Measurements from ENCODE around the gene SEMA5B. TPM values are rescaled to one million over a fixed set of nuclear protein-coding genes. Genes with fewer than 3 reads are reported as not detected.

The SEMA5B gene
- total RNA-seq, 1 experiment from 2014 or later, result 9.4 TPM

DNA sequence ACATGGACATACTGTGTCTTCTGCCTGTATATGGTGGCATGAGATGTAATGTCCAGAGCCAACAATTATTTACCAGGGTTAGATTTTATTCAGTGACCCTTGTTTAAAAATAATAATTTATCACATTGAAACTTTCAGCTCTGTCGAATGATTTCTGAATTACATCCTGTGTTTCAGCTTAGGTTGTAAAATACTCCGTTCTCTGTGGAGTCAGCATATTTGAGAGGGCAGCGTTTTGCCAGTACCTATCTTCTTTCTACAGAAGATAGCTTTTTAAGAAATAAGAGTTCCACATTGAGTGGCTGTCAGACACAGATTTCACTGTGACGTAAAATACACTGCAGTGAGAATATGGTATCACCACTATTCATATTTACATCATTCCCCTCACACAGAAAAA, 147.4 kb downstream of the SEMA5B start:
- Mint-ChIP-seq H3K4me1 (peaks cover 5% of the 10 kb centered on the region in 2 experiments; a peak in 2 of 4 replicates), H3K4me3 (no peak overlapping the region), H3K27me3 (ENCODE audit: low read depth) (no peaks in the 10 kb centered on the region), H3K36me3 (ENCODE audit: insufficient read depth in 1 of 3, low read depth in 3 of 3) (peaks cover 0 to 3% (median 0%) of the 10 kb centered on the region in 3 experiments; a peak in 2 of 7 replicates), H3K9me3 (no peaks in the 10 kb centered on the region), H3K27ac (no peak overlapping the region)
- no peaks in the 10 kb centered on the region for H3K23me2 ChIP-seq (ENCODE audit: insufficient read length, low read depth, low read length, poor library complexity, severe bottlenecking)
- H3K79me2 ChIP-seq (ENCODE audit: insufficient read depth, low read length), result no peaks in the 10 kb centered on the region
- no peak overlapping the region for H3K14ac ChIP-seq (ENCODE audit: insufficient read depth, low read length)
- H3K4me1 ChIP-seq (ENCODE audit: insufficient read depth, low read length), result no peaks in the 10 kb centered on the region
- no peak overlapping the region for H2AK5ac ChIP-seq (ENCODE audit: insufficient read length, low read length)
- no peak overlapping the region for H3K23ac ChIP-seq (ENCODE audit: insufficient read length, low read depth, low read length)
- H3K27me3 ChIP-seq (ENCODE audit: insufficient read depth, low read length), result no peaks in the 10 kb centered on the region
- H4K8ac ChIP-seq (replicated peaks; ENCODE audit: insufficient read length, low read depth, low read length), result no peak overlapping the region
- TF ChIP-seq, protein P1, sequence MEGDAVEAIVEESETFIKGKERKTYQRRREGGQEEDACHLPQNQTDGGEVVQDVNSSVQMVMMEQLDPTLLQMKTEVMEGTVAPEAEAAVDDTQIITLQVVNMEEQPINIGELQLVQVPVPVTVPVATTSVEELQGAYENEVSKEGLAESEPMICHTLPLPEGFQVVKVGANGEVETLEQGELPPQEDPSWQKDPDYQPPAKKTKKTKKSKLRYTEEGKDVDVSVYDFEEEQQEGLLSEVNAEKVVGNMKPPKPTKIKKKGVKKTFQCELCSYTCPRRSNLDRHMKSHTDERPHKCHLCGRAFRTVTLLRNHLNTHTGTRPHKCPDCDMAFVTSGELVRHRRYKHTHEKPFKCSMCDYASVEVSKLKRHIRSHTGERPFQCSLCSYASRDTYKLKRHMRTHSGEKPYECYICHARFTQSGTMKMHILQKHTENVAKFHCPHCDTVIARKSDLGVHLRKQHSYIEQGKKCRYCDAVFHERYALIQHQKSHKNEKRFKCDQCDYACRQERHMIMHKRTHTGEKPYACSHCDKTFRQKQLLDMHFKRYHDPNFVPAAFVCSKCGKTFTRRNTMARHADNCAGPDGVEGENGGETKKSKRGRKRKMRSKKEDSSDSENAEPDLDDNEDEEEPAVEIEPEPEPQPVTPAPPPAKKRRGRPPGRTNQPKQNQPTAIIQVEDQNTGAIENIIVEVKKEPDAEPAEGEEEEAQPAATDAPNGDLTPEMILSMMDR (conservative IDR thresholded peaks at IDR 0.05), result no peak
- H3K56ac ChIP-seq (ENCODE audit: insufficient read length, low read depth, low read length), result no peak overlapping the region
- H2BK20ac ChIP-seq (ENCODE audit: low read depth, low read length, poor library complexity, severe bottlenecking), result no peak overlapping the region
- H4K5ac ChIP-seq (ENCODE audit: insufficient read length, low read depth, low read length), result no peak overlapping the region
- no peak overlapping the region for H2BK15ac ChIP-seq (ENCODE audit: low read depth, low read length)
- H3T11ph ChIP-seq (ENCODE audit: low read length), result no peak overlapping the region
- no peak overlapping the region for H3K27ac ChIP-seq (ENCODE audit: insufficient read length, low read depth, low read length)
- no peak overlapping the region for H2BK5ac ChIP-seq (ENCODE audit: insufficient read length, low read length)
- no peak overlapping the region for H3K4ac ChIP-seq (ENCODE audit: low read depth, low read length)
- no peak overlapping the region for H3K4me2 ChIP-seq (ENCODE audit: insufficient read depth, insufficient read length, low read length)
- no peaks in the 10 kb centered on the region for H4K20me1 ChIP-seq (ENCODE audit: control insufficient read depth, insufficient read depth, insufficient read length)
- no peak overlapping the region for H4K91ac ChIP-seq (ENCODE audit: insufficient read length, low read depth, low read length)
- no peak overlapping the region for H3K18ac ChIP-seq (ENCODE audit: insufficient read length, low read depth, low read length)
- no peak for DNase-seq
- no peaks in the 10 kb centered on the region for H3K9me3 ChIP-seq (ENCODE audit: control insufficient read depth, low read depth, low read length)
- no peak overlapping the region for H3K9ac ChIP-seq (ENCODE audit: extremely low read depth, insufficient read length, low read length)
- no peak overlapping the region for H2BK12ac ChIP-seq (ENCODE audit: insufficient read length, low read depth, low read length)
- H3K79me1 ChIP-seq (ENCODE audit: insufficient read depth, low read depth, low read length, poor library complexity, severe bottlenecking), result no peaks in the 10 kb centered on the region
- H2BK120ac ChIP-seq (ENCODE audit: low read depth, low read length, poor library complexity, severe bottlenecking), result no peak overlapping the region
- H2AFZ ChIP-seq (ENCODE audit: low read length), result no peak overlapping the region
- WGBS (ENCODE audit: extremely low coverage, insufficient read length, low lambda C conversion rate), result no CpG with 5 or more reads among the region's 4 CpGs

Data from H9 (cell line).